SK-N-MC (cell line): ENCODE measurements around the gene LSM14A.

Experiments
- EZH2 ChIP-seq: fragments of 200-600 bp; sonication (generic); IDR thresholded peaks from one replicate; pipeline ENCODE4 v1.6.1; 2017; ENCODE audit warnings: antibody characterized with exemption
- POLR2AphosphoS5 ChIP-seq: IDR thresholded peaks from 2 replicates; pipeline ENCODE4 v1.6.1; 2012; ENCODE audit warnings: mild to moderate bottlenecking, low read depth, low read length, borderline replicate concordance

DNA sequence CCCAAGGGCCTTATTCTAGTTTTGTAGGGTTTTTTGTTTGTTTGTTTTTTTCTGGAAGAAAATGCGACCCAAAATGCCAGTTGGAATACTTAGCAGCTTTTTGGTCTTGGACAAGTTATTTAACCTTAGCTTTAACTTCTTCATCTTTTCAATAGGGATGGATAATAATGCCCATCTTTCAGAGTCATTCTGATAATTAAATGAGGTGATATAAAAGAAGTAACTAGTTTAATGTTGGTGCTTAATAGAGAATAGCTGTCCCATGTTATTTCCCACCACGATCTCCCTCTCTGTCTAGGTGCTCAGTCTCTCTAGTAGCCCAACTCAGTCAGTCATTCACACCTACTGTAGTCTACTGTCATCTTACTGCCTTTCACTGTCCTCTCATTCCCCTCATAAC, 8.0 kb downstream of the LSM14A start:
- TF ChIP-seq POLR2AphosphoS5 (no peak), EZH2 (no peak)
